Pulmonary artery endothelial cell (primary cell): ENCODE results near the gene NSDHL. TPM values are rescaled to one million over a fixed set of nuclear protein-coding genes. Genes with fewer than 3 reads are reported as not detected.

ENCODE experiments used
- DNase-seq: peaks from one replicate; pipeline ENCODE4 v3.0.0-alpha.2; 2011; ENCODE audit warnings: low read depth, low spot score
- total RNA-seq: library from RNA; depleted of rRNA; stranded (reverse); fragments of >200 nt; gene quantifications from 2 replicates; pipeline ENCODE4 v1.2.3, GENCODE V29; 2014

Gene NSDHL
- total RNA-seq, 1 donor from 2014 or later: 24.9 TPM

DNA sequence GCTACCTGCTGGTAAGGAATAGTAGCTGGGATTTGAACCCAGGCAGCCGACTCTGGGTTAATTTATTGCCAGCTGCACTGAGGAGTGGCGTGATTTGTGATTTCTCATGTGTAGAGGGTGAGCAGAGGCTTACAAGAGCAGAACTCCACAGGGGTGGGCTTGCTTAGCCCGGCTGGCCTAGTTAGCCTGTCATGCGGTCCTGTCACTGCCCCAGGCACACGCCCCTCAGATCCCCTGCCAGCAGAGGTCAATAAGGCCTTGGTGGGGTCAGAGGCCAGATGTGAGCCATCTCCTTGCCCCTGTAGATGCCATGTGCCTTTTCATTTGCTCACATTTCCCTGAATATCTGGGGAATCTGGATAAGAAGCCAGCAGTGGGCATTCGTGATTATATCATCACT, 13.4 kb downstream of the NSDHL start:
- DNase-seq: no peak

DNA sequence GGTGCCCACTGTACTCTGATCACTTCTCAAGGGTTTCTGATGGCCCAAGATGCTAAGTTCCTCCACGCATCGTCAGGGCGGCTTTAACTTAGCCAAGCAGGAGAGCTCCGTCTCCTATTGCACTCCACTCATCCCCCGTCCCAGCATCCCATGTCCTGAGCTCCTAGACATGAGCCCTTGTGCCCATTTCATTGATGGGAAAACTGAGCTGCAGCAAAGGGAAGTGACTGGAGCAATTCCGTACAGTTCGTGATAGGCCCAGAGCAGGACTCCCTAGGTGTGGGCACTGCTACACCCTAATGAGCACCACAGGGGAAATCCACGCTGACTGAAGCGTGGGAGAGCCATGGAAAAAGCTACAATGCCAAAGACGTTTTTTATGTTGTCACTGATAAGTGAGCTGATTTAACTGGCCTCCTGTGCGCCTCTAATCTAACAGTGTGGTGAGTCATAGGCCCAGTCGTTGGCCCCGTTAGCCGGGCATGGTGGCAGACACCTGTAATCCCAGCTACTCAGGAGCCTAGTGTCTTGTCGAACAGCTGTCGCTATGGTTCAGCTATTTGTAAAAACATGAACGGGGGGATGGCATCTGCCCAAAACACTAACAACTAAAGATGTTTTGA, 14.9 kb downstream of the NSDHL start:
- DNase-seq: no peak

DNA sequence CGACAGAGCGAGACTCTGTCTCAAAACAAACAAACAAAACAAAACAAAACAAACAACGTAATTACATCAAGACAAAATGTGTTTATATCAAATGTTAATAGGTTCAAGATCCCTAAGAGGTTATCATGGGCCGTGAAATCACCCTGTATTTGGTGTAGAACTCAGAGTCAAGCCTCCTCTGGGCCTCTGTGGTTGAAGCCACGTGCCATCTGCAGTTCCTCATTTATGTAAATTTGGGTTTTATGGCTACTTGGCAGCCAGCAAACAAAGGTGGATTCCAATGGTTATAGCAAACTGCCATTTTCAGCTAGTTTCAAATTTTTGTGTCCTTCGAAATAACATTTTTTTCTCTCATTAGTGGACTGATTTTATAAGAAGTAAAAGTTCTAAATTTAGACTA, 16.4 kb downstream of the NSDHL start:
- no peak for DNase-seq

DNA sequence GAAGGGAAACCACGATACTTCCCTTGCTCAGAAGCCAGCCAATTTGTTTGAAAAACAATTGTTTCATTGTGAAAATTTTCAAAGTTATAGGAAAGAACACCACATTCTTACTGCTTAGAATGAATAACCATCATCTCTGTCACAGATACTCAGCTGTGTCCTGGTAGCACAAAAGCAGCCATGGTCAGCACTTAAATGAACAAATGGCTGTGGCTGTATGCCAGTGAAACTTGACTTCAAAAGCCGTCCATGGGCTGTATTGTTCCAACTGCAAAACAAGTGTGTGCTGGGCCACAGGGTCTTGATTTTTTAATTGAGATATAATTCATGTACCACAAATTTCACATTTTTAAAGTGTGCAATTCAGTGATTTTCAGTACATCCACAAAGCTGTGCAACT, 19.6 kb downstream of the NSDHL start:
- DNase-seq: no peak

DNA sequence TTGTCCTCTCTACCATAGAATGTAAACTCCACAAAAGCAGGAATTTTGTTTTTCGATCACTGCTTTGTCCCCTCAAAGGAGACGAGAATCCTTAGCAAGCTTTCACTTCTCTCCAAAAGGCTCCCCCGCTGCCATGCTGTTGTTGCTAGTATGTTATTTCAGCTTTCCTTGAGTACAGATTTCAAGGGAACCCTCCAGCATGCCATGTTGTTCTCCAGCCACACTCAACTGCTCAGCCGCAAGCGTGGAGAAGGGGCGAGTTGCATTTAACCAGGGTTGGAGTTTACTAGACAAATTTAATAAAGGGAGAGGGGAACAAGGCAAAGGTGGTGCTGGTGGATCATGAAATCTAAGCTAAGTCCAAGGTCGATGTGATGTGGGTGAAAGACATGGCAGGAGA, 23.1 kb downstream of the NSDHL start:
- no peak for DNase-seq

DNA sequence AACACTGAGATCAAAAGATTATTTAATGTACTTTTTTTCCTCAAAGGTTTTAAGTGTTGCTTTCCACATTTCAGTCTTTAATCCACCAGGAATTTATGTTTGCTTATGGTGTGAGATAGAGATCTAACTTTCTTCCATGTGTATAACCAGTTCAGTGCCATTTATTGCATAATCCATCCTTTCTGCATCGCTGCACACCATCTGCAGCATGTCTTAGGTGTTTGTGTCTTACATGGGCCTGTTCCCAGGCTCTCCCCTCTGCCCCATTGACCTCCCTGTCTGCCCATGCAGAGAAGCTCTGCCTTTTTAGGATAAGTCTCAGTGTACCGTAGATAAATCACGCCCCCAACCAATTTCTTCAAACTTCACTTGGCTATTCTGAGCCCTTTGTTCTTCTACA, 30.3 kb downstream of the NSDHL start:
- no peak for DNase-seq

DNA sequence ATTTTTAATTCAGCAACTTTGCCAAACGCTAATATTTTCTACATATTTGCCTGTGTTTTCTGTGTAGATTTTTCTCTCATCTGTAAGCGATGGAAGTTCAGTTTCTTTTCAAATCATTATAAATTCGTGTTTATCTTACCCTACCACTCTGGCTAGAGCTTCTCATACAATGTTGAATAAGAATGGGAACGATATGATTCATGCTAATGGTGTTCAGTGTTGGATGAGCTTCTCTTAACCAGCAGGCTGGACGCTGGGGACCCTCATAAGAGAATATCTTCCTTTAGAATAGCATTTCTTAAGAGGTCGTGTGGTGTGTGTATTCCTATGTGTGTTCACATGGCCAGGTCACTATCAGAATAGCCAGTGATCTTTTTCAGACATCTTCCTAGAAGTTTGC, 31.0 kb downstream of the NSDHL start:
- DNase-seq: no peak

DNA sequence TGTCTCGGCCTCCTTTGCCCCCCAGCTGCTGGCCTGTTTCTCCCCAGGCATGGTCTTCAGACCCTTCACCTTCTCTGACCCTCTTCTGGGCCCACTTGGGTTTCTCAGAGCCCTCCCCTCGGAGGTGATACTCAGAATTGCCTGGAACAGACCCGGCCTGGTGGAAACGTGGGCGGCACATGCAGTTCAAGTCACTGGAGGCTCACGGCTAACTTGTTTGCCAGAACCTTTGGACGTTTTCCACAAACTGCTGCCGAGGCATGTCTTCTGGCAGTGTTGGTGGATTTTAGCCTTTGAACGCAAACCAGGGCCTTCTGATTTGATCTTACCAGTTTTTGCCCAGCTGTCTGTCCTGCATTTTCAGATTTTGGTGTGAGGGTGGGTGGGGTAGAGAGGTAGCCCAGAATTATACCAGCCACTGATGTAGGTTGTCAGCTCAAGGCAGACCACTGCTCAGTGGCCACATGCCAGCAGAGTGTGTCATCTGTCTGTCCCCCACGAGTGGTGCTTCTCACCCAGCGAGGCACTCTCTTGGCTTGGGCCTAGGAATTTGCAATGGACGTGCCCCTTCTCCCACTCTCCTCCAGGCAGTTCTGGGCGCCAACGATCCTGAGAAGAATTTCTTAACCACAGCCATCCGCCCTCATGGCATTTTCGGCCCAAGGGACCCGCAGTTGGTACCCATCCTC, 34.5 kb downstream of the NSDHL start:
- no peak for DNase-seq

DNA sequence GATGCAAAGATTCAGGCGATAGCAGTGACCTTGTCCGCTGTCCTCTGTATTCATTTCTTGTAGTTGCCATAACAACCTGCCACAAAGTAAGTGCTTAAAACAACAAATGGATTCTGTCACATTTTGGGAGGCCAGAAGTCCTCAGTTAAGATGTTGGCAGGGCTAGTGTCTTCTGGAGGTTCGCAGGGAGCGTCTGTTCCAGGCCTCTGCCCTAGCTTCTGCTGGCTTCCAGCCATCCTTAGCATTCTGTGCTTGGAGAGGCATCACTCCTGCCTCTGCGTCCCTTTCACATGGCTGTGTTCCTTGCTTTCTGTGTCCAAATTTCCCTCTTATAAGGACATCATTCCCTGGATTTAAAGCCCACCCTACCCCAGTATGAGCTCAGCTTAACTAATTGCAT, 35.5 kb downstream of the NSDHL start:
- no peak for DNase-seq

DNA sequence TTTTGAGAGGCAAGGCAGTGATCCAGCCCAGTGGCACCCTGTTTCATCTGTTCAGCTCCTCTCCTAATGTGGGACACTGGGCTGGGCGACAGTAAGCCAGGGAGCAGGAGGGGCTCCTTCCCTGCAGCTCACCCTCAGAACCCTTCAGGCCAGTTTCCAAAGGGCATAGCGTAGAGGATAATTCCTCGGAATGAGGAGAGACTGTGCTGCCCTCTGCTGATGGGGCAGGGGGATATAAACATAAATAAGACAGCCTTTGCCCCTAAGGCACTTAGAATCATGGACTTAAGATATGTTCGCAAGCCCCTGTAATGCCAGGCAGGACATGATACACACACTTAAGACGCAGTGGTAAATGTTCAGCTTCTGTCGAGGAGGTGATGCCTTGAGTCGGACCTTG, 39.1 kb downstream of the NSDHL start:
- DNase-seq: no peak

DNA sequence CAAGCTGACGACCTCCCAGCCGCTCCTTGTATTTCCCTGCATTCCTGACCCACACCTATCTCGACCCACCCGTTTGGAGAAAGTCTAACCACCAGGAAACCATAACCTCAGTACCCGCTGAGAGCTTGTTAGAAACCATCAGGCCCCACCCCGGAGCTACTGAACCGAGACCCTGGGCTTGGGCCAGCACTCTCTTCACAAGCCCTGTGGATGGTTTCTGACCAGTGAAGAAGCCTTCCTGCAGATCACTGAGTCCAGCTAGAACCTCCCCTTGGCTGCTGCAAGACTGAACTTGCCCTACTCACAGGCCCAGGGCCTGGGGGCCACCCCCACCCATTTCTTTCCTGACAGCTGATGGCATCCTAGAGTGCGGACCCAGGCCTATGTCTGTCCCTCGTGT, 40.4 kb downstream of the NSDHL start:
- no peak for DNase-seq

DNA sequence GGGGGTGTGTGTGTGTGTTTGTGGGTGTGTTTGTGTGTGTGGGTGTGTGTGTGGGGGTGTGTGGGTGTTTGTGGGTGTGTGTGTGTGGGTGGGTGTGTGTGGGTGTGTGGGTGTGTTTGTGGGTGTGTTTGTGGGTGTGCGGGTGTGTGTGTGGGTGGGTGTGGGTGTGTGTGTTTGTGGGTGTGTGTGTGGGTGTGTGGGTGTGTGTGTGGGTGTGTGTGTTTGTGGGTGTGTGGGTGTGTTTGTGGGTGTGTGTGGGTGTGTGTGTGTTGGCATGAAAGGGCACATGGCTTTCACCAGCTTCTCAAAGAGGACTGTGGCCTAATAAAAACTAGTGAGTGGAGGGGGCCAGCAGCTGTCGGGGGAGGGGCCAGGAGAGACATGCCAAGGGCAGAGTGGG, 41.7 kb downstream of the NSDHL start:
- DNase-seq: no peak

DNA sequence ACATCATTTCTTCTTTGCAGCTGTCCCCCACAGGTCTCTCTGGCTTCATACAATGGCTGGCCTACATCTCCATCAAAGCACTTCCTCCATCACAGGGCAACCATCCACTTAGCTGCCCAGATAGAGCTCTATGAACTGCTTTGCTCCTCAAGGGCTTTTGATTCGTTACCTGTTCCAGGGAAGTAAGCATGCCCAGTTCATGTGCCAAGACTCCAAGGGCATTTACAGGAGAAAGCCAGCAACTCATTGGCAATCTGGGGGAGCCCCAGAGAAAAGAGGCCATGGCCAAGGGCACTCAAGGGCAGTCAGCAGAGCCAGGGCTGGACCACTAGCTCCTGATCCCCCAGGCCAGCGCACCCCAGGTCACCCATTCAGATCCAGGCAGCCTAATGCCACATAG, 42.5 kb downstream of the NSDHL start:
- DNase-seq: no peak

DNA sequence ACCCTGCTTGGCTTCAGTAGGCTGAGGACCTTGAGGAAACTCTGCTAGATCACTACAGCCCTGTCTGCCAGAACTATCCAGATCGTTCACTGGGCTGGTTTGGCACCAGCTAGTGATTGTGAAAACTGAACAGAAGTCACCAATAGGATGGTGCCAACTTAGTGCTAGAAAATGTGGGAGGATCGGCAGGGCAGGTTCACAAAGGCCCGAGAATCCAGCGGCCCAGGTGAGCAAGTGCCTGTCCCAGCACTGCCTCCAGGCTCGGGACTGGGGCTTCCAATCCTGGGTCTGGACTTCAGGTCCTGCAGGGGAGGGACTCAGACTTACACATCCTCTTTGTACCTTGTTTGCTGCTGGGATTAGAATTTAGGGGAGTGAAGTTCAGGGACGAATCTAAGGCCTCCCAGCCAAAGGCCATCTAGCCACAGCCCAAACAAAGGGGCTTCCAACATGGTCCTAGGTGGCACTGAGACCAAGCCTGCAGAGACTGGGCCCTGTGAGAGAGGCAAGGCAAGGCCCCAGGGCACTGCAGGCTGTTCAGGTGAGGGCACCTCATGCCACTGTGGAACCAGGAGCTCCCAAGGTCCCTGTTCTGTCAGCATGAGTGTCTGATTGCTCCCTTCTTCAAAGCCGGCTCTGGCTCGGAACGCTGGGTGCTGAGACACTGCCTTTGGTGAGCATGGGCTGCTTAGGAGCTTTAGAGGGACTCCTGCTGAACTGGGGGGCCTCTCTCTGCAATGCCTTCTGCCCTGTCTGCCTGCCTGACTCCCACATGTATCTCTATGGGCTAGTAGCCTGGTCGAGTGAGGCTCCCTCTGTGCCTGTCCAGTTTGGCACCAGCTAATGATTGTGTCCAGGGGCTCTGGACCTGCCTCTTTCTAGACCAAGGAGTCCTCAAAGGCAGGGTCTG, 46.3 kb downstream of the NSDHL start:
- DNase-seq: no peak

DNA sequence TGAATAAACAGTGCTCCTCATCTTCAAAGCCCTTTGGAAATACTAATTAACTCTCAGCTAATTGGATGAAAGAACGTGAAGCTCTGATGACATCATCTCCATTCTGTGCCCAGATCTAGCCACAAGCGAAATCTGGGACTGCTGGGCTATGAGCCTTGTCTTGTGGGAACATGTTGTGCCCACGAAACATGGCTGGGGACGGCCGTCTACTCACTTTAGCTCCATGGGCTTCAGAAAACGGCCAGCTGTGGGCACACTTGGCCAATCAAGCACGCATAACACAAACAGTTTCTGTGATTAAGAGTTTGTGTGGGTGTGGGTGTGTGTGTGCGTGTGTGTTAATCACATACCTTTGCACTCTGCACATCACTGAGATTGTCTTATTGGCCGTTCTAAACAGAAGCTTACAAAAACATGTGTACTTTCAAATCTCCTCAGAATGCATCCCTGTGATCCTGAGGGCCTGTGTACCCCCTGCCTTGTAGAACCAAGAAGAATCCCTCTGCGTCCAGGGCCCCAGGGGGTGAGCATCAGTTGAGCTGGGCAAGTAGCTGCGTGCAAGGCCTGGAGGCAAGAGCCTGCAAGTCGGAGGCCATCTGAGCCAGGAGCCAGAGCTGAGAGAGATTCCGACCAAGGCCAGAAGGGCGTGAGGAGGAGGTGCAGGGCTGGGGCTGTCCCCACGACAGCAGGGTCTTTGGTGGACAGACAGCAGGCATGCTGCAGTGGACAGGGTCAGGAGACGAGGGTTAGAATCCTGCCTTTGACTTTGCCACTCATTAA, 48.3 kb downstream of the NSDHL start:
- DNase-seq: no peak

DNA sequence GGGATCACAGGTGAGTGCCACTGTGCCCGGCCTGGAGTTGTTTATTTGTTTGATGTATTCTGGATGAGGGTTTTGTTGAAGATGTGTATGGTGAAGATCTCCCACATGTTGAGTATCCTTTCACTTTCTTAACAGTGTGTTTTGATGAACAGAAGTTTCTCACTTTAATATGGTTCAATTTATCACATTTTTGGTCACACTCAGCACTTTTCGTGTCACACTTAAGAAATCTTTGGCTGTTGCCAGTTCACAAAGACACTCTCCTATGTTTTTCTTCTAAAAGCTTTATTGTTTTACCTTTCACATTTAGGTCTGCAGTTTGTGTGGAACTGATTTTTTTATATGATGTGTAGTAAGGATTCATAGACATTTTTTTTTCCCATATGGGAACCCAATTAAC, 50.4 kb downstream of the NSDHL start:
- no peak for DNase-seq

DNA sequence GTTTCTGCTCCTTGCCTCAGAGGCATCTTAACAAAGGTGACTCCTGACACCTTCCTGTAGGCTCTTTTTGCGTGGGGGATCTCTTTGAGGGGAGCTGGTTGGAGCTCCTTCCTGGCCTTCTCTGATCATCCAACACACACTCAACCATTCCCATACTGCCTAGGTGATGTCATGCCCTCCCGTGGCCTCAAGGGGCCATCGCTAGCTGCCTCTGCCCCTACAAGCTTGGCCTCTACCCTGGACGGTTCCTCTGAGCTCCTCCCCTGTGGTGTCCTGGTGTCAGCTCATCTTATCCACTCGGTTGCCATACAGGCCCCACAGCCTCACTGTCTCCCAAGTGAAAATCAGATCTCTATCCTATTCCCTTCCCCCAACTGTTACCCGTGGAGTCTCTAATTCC, 53.3 kb downstream of the NSDHL start:
- no peak for DNase-seq

DNA sequence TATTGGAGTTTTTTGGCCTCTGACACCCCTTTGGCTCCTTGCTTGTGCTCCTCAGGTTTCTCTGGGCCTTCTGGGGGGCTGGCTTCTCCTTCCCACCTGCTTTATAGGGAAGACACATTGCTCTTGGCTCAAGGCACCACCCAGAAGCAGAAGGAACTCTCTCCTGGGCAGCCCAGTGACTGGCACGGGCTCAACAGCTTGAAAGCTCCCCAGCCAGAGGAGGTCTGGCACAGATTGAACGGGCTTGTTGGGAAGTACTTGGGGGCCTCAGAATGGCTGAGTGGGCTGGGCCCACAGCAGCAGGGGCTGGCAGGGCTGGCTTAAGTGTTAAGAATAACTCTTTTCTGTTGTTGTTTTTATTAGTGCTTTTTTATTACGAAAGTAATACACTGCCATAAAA, 55.9 kb downstream of the NSDHL start:
- DNase-seq: no peak

DNA sequence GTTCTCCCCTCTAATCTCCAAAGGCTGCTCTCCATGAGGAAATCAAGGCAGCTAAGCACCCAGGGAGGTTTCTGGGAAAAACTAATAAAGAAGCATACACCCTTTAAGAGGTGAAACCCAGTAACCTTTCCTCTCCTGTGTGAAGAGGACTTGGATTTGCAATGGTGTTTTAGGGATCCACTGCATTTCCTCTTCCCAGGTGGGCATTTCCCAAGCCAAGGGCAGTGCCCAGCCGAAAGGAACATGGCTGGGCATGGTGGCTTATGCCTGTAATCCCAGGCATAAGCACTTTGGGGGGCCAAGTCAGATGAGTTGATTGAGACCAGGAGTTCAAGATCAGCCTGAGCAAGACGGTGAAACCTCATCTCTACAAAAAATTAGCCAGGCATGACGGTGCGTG, 61.6 kb downstream of the NSDHL start:
- DNase-seq: no peak

DNA sequence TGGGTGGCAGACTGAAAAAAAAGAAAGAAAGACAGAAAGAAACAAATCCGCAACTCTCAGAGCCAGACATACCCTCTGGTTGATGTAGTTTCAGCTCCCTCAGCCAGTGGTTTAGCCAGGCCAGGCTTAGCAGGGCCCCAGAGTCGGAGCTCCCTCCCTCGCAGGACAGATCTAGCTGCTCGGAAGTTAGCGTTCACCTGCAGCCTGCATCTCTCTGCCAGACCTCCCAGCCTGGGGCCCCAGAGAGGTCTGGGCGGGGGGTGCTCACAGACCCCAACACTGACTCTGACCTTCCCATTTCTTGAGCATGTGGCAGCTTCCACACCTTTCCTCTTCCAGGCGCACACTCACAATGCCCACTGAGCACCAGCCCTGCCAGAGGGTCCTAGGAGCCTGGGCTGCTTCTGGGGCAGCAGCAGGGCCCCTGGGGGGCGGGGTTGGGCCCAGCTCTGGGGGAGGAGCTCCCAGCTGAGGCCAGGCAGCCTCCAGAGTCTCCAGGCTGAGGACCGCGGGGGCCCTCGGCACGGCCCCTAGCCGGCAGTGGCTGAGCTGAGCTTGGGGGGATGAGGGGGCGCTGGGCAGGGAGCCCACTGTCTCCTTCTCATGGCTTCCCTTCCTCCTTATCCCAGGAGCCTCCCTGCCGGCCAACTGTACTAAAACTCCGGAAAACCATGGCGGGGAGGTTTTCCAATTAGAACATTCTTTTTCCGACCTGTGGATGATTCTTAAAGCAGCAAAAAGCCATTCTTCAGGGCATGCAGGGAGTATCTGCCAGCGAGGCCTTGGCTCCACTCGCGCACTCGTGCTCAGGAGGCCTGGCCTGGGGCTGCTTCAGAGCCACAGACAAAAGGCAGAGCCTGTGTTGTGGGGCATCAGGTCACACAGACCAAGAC, 62.4 kb downstream of the NSDHL start:
- DNase-seq: no peak
